GM23338 (cell line): ENCODE measurements around the gene OR52J3. TPM values are rescaled to one million over a fixed set of nuclear protein-coding genes. Genes with fewer than 3 reads are reported as not detected.

ENCODE experiments used
- ATAC-seq: fragments of 200-7000 bp; cut with Tn5 transposase; 3 replicates; pipeline ENCODE4 v1.9.1; 2020
- DNase-seq: peaks from one replicate; pipeline ENCODE4 v3.0.0-alpha.2; 2015; ENCODE audit warnings: low spot score
- H2AFZ ChIP-seq: fragments of 200-600 bp; sonication (generic); 2 replicates; pipeline ENCODE4 v1.8.0; 2016; ENCODE audit warnings: antibody characterized with exemption, mild to moderate bottlenecking, moderate library complexity
- H3F3A ChIP-seq: fragments of 200-600 bp; sonication (generic); replicated peaks from 2 replicates; pipeline ENCODE4 v1.8.0; 2017; ENCODE audit warnings: antibody characterized with exemption, mixed run types, low read depth
- H3K27ac ChIP-seq: fragments of 200-600 bp; sonication (generic); 2 replicates; pipeline ENCODE4 v1.6.1; 2016; ENCODE audit warnings: low read depth
- H3K27me3 ChIP-seq: fragments of 200-600 bp; sonication (generic); 2 replicates; pipeline ENCODE4 v1.8.0; 2016; ENCODE audit warnings: mild to moderate bottlenecking, mixed run types, moderate library complexity; ENCODE audit not compliant: insufficient read depth
- H3K36me3 ChIP-seq: fragments of 200-600 bp; sonication (generic); 2 replicates; pipeline ENCODE4 v1.8.0; 2016; ENCODE audit warnings: mild to moderate bottlenecking; ENCODE audit not compliant: insufficient read depth
- H3K4me1 ChIP-seq: fragments of 200-600 bp; sonication (generic); 2 replicates; pipeline ENCODE4 v1.8.0; 2016; ENCODE audit warnings: mild to moderate bottlenecking, moderate library complexity; ENCODE audit not compliant: insufficient read depth
- H3K4me2 ChIP-seq: fragments of 200-600 bp; sonication (generic); 2 replicates; pipeline ENCODE4 v1.7.1; 2017; ENCODE audit warnings: mixed run types
- H3K4me3 ChIP-seq: fragments of 200-600 bp; sonication (generic); 2 replicates; pipeline ENCODE4 v1.6.1; 2016; ENCODE audit warnings: mixed run types
- H3K79me2 ChIP-seq: fragments of 200-600 bp; sonication (generic); replicated peaks from 2 replicates; pipeline ENCODE4 v1.8.0; 2017; ENCODE audit warnings: mild to moderate bottlenecking; ENCODE audit not compliant: insufficient read depth
- H3K9me2 ChIP-seq: fragments of 200-600 bp; sonication (generic); 2 replicates; pipeline ENCODE4 v1.8.0; 2017; ENCODE audit not compliant: insufficient read depth
- H4K20me1 ChIP-seq: fragments of 200-600 bp; sonication (generic); replicated peaks from 2 replicates; pipeline ENCODE4 v1.8.0; 2017; ENCODE audit warnings: mild to moderate bottlenecking; ENCODE audit not compliant: insufficient read depth
- H3K27ac Mint-ChIP-seq: 2 replicates; pipeline ENCODE4 v1.8.0; 2020; ENCODE audit warnings: inconsistent platforms, mild to moderate bottlenecking, moderate library complexity, mixed read lengths
- H3K27me3 Mint-ChIP-seq: 3 replicates; pipeline ENCODE4 v1.8.0; 2022; ENCODE audit warnings: low read depth, mild to moderate bottlenecking, moderate library complexity, mixed read lengths, inconsistent platforms; ENCODE audit not compliant: insufficient read depth, poor library complexity
- H3K36me3 Mint-ChIP-seq: 3 replicates; pipeline ENCODE4 v1.8.0; 2021; ENCODE audit warnings: low read depth, mild to moderate bottlenecking, inconsistent platforms, moderate library complexity, mixed read lengths
- H3K4me1 Mint-ChIP-seq: 3 replicates; pipeline ENCODE4 v1.8.0; 2020; ENCODE audit warnings: mild to moderate bottlenecking, inconsistent platforms, mixed read lengths
- H3K4me3 Mint-ChIP-seq: 3 replicates; pipeline ENCODE4 v1.8.0; 2021; ENCODE audit warnings: moderate library complexity, mild to moderate bottlenecking, inconsistent platforms, mixed read lengths
- H3K9me3 Mint-ChIP-seq: 3 replicates; pipeline ENCODE4 v1.8.0; 2020; ENCODE audit warnings: moderate library complexity, mild to moderate bottlenecking, inconsistent platforms, mixed read lengths
- NANOG ChIP-seq: IDR thresholded peaks from 2 replicates; pipeline ENCODE4 v1.6.1; 2016; ENCODE audit warnings: antibody characterized with exemption, borderline replicate concordance
- POLR2AphosphoS5 ChIP-seq: IDR thresholded peaks from 2 replicates; pipeline ENCODE4 v1.6.1; 2016; ENCODE audit warnings: antibody characterized with exemption, low read depth
- STAT1 ChIP-seq: IDR thresholded peaks from one replicate; pipeline ENCODE4 v1.6.1; 2016; ENCODE audit warnings: antibody characterized with exemption; ENCODE audit not compliant: unreplicated experiment
- ZNF462 ChIP-seq: fragments of 250-450 bp; sonication (Bioruptor Pico); IDR thresholded peaks from 2 replicates; pipeline ENCODE4 v1.5.0; 2020; ENCODE audit warnings: mild to moderate bottlenecking, moderate library complexity
- polyA plus RNA-seq: library from polyadenylated mRNA; unstranded; fragments of >200 nt; fragmentation: Nextera tagmentation; extraction: Ambion mirVana; gene quantifications from 2 replicates; pipeline ENCODE4 v1.2.1, GENCODE V29; 2016
- total RNA-seq: library from RNA; depleted of rRNA; stranded (reverse); fragments of >200 nt; shearing (Covaris generic); gene quantifications from 2 replicates; pipeline ENCODE4 v1.2.3, GENCODE V29; 2014
- TF ChIP-seq, protein P1 (sequence below): IDR thresholded peaks from one replicate; pipeline ENCODE4 v1.6.1; 2018; ENCODE audit warnings: antibody characterized with exemption; ENCODE audit not compliant: unreplicated experiment
- TF ChIP-seq, protein P2 (sequence below), 2 experiments: fragments of 200-600 bp in 1 of 2; sonication (generic) in 1 of 2; conservative IDR thresholded peaks; 2 replicates each; pipeline versions ENCODE4 v1.5.1 to v1.6.1; 2016 to 2017; ENCODE audit warnings: antibody characterized with exemption in 2 of 2, low read depth in 2 of 2, mild to moderate bottlenecking in 2 of 2, moderate library complexity in 1 of 2

OR52J3 gene
- total and polyA plus RNA-seq, 2 experiments from 2014 or later, result not detected

DNA sequence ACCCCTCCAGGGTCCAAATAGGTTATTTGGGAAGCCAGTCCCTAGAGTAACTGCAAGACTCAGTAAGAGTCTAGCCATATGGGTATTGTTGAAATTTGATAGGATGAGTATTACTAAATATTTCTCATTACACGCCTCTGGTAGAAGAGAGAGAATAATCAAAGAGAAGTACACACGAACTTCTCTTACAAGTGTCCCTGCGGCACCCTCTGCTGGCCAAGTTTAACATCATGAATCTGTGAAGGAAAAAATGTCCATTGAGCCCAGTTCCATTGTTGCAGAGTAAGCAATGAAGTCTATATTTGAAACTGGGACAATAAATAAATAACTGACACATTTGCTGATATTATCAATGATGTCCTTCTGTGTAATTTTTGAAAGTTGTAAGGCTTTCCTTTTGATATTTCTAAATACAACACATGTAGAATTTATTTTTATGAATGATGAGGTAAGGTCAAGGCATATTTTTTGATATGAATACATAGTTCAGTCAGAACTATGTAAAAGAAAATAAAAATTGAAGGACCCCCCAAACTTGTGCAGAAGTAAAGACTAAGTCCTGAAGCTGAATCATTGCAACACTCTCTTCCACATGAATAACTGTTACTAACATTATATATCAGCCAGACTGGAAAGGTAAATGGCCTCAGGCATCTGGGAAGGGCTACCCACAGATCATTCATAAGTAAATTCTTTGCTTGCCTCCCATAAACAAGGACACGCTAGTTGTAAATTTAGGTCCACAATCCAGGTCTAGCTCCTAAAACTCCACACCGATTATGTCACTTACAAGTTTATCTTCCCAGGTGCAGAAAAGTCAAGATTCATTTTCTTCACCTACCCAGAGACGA, 41.7 kb upstream of the OR52J3 start:
- no peak overlapping the region for H2AFZ ChIP-seq
- peak; percentile 79 for DNase-seq

DNA sequence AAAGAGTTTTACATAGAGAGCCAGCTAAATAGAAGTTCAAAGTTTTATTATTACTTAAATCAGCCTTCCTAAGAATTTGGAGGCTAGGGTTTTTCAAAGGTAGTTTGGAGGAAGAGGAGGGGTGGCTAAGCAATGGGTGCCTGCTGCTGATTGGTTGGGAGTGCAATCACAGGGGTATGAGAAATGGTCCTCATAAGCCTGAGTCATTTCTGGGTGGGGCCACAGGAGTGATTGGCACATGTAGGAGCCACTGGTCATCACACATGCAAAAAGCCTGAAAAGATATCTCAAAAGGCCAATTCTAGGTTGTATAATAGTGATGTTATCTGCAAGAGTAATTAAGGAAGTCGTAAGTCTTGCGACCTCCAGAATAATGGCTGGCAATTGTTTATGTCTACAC, 38.8 kb upstream of the OR52J3 start:
- Mint-ChIP-seq H3K27ac (no peak overlapping the region; the same call in 1 of the 2 replicates), H3K9me3 (no peaks in the 10 kb centered on the region), H3K4me1 (no peaks in the 10 kb centered on the region), H3K27me3 (no peaks in the 10 kb centered on the region), H3K4me3 (no peak overlapping the region), H3K36me3 (no peaks in the 10 kb centered on the region)
- Histone ChIP-seq H3K4me1 (no peaks in the 10 kb centered on the region), H3K36me3 (no peaks in the 10 kb centered on the region), H3K27me3 (no peaks in the 10 kb centered on the region), H3K4me2 (no peak overlapping the region), H4K20me1 (no peaks in the 10 kb centered on the region), H3K27ac (no peak overlapping the region), H3F3A (no peaks in the 10 kb centered on the region), H3K9me2 (no peaks in the 10 kb centered on the region; the same call in 1 of the 2 replicates), H3K4me3 (no peak overlapping the region), H3K79me2 (no peaks in the 10 kb centered on the region), H2AFZ (no peak overlapping the region)
- no peak for ATAC-seq
- DNase-seq, result peak; percentile 23
- TF ChIP-seq ZNF462 (CRISPR knock-in tag) (no peak), STAT1 (no peak), POLR2AphosphoS5 (no peak), NANOG (no peak)

More for the DNA sequence above, 41.7 kb upstream of the OR52J3 start:
- H4K20me1 ChIP-seq, result no peaks in the 10 kb centered on the region
- H3K4me2 ChIP-seq, result no peak overlapping the region
- H3K4me3 ChIP-seq, result no peak overlapping the region
- TF ChIP-seq, protein P1, sequence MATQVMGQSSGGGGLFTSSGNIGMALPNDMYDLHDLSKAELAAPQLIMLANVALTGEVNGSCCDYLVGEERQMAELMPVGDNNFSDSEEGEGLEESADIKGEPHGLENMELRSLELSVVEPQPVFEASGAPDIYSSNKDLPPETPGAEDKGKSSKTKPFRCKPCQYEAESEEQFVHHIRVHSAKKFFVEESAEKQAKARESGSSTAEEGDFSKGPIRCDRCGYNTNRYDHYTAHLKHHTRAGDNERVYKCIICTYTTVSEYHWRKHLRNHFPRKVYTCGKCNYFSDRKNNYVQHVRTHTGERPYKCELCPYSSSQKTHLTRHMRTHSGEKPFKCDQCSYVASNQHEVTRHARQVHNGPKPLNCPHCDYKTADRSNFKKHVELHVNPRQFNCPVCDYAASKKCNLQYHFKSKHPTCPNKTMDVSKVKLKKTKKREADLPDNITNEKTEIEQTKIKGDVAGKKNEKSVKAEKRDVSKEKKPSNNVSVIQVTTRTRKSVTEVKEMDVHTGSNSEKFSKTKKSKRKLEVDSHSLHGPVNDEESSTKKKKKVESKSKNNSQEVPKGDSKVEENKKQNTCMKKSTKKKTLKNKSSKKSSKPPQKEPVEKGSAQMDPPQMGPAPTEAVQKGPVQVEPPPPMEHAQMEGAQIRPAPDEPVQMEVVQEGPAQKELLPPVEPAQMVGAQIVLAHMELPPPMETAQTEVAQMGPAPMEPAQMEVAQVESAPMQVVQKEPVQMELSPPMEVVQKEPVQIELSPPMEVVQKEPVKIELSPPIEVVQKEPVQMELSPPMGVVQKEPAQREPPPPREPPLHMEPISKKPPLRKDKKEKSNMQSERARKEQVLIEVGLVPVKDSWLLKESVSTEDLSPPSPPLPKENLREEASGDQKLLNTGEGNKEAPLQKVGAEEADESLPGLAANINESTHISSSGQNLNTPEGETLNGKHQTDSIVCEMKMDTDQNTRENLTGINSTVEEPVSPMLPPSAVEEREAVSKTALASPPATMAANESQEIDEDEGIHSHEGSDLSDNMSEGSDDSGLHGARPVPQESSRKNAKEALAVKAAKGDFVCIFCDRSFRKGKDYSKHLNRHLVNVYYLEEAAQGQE, result no peak
- TF ChIP-seq, protein P2, sequence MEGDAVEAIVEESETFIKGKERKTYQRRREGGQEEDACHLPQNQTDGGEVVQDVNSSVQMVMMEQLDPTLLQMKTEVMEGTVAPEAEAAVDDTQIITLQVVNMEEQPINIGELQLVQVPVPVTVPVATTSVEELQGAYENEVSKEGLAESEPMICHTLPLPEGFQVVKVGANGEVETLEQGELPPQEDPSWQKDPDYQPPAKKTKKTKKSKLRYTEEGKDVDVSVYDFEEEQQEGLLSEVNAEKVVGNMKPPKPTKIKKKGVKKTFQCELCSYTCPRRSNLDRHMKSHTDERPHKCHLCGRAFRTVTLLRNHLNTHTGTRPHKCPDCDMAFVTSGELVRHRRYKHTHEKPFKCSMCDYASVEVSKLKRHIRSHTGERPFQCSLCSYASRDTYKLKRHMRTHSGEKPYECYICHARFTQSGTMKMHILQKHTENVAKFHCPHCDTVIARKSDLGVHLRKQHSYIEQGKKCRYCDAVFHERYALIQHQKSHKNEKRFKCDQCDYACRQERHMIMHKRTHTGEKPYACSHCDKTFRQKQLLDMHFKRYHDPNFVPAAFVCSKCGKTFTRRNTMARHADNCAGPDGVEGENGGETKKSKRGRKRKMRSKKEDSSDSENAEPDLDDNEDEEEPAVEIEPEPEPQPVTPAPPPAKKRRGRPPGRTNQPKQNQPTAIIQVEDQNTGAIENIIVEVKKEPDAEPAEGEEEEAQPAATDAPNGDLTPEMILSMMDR (conservative IDR thresholded peaks at IDR 0.05; ENCODE audit: low read depth in 2 of 2), result peak; percentile 78 to 84
- Mint-ChIP-seq H3K27me3 (no peaks in the 10 kb centered on the region), H3K4me3 (no peak overlapping the region), H3K4me1 (no peaks in the 10 kb centered on the region), H3K36me3 (no peaks in the 10 kb centered on the region), H3K27ac (no peak overlapping the region), H3K9me3 (no peaks in the 10 kb centered on the region)
- no peaks in the 10 kb centered on the region for H3K36me3 ChIP-seq
- no peaks in the 10 kb centered on the region for H3F3A ChIP-seq
- no peaks in the 10 kb centered on the region for H3K4me1 ChIP-seq
- no peaks in the 10 kb centered on the region for H3K27me3 ChIP-seq
- H3K27ac ChIP-seq, result no peak overlapping the region
- H3K9me2 ChIP-seq, result peaks cover 2% of the 10 kb centered on the region
- no peaks in the 10 kb centered on the region for H3K79me2 ChIP-seq
- peak; percentile 63 for ATAC-seq
